ENCODE results near the gene EPHA6. TPM values are rescaled to one million over a fixed set of nuclear protein-coding genes. Genes with fewer than 3 reads are reported as not detected.
"Not testable (repeated sequence)": the region's sequence is repeated elsewhere in the genome, so short reads cannot be mapped to it uniquely, and the experiment has no call there.

The EPHA6 gene
- total RNA-seq, 1 experiment from 2014 or later: 0.61 TPM

- H3K27ac ChIP-seq (ENCODE audit: insufficient read length, low read depth, low read length): no peak overlapping the region
- H2BK20ac ChIP-seq (ENCODE audit: low read depth, low read length, poor library complexity, severe bottlenecking): no peak overlapping the region
- WGBS (ENCODE audit: extremely low coverage, insufficient read length, low lambda C conversion rate): no CpG with 5 or more reads among the region's 2 CpGs
- H3K4ac ChIP-seq (ENCODE audit: low read depth, low read length): no peak overlapping the region
- no peak overlapping the region for H3K56ac ChIP-seq (ENCODE audit: insufficient read length, low read depth, low read length)
- TF ChIP-seq CTCF (conservative IDR thresholded peaks at IDR 0.05): no peak
- H2BK120ac ChIP-seq (ENCODE audit: low read depth, low read length, poor library complexity, severe bottlenecking): no peak overlapping the region
- H4K5ac ChIP-seq (ENCODE audit: insufficient read length, low read depth, low read length): no peak overlapping the region
- Mint-ChIP-seq H3K27me3 (ENCODE audit: low read depth) (no peaks in the 10 kb centered on the region), H3K4me1 (peaks cover under 1 to 1% of the 10 kb centered on the region in 2 experiments; a peak in 2 of 4 replicates), H3K27ac (no peak overlapping the region), H3K9me3 (no peaks in the 10 kb centered on the region), H3K4me3 (no peak overlapping the region), H3K36me3 (ENCODE audit: insufficient read depth in 1 of 3, low read depth in 3 of 3) (no peaks in the 10 kb centered on the region)
- H3K27me3 ChIP-seq (ENCODE audit: insufficient read depth, low read length): no peaks in the 10 kb centered on the region
- no peak overlapping the region for H2AFZ ChIP-seq (ENCODE audit: low read length)
- H2BK15ac ChIP-seq (ENCODE audit: low read depth, low read length): no peak overlapping the region
- H2AK5ac ChIP-seq (ENCODE audit: insufficient read length, low read length): no peak overlapping the region
- no peak overlapping the region for H3K23ac ChIP-seq (ENCODE audit: insufficient read length, low read depth, low read length)
- no peaks in the 10 kb centered on the region for H3K79me2 ChIP-seq (ENCODE audit: insufficient read depth, low read length)
- H4K91ac ChIP-seq (ENCODE audit: insufficient read length, low read depth, low read length): no peak overlapping the region
- H4K20me1 ChIP-seq (ENCODE audit: control insufficient read depth, insufficient read depth, insufficient read length): no peaks in the 10 kb centered on the region
- no peak overlapping the region for H2BK12ac ChIP-seq (ENCODE audit: insufficient read length, low read depth, low read length)
- H3K9me3 ChIP-seq (ENCODE audit: control insufficient read depth, low read depth, low read length): no peaks in the 10 kb centered on the region
- no peaks in the 10 kb centered on the region for H3K79me1 ChIP-seq (ENCODE audit: insufficient read depth, low read depth, low read length, poor library complexity, severe bottlenecking)
- no peak overlapping the region for H3K9ac ChIP-seq (ENCODE audit: extremely low read depth, insufficient read length, low read length)
- no peak overlapping the region for H2BK5ac ChIP-seq (ENCODE audit: insufficient read length, low read length)
- H3K4me2 ChIP-seq (ENCODE audit: insufficient read depth, insufficient read length, low read length): no peak overlapping the region
- no peak overlapping the region for H3K14ac ChIP-seq (ENCODE audit: insufficient read depth, low read length)
- no peak overlapping the region for H3K18ac ChIP-seq (ENCODE audit: insufficient read length, low read depth, low read length)
- no peaks in the 10 kb centered on the region for H3K23me2 ChIP-seq (ENCODE audit: insufficient read length, low read depth, low read length, poor library complexity, severe bottlenecking)
- H3T11ph ChIP-seq (ENCODE audit: low read length): no peak overlapping the region
- no peaks in the 10 kb centered on the region for H3K4me1 ChIP-seq (ENCODE audit: insufficient read depth, low read length)
- DNase-seq: no peak
- H4K8ac ChIP-seq (replicated peaks; ENCODE audit: insufficient read length, low read depth, low read length): no peak overlapping the region
These were observed 716.3 kb downstream of the EPHA6 start for GRCh38 chr3:97530691-97531090.

- Mint-ChIP-seq H3K36me3 (ENCODE audit: insufficient read depth in 1 of 3, low read depth in 3 of 3) (peaks cover 2 to 16% (median 4%) of the 10 kb centered on the region in 3 experiments; a peak in 5 of 7 replicates), H3K9me3 (peaks cover 20 to 25% of the 10 kb centered on the region in 2 experiments)
- H3K56ac ChIP-seq (ENCODE audit: insufficient read length, low read depth, low read length); H2BK5ac ChIP-seq (ENCODE audit: insufficient read length, low read length); H4K5ac ChIP-seq (ENCODE audit: insufficient read length, low read depth, low read length); H4K91ac ChIP-seq (ENCODE audit: insufficient read length, low read depth, low read length); H3K4me1 Mint-ChIP-seq; H2BK120ac ChIP-seq (ENCODE audit: low read depth, low read length, poor library complexity, severe bottlenecking); H3K27me3 ChIP-seq (ENCODE audit: insufficient read depth, low read length); H2BK12ac ChIP-seq (ENCODE audit: insufficient read length, low read depth, low read length); H4K8ac ChIP-seq (replicated peaks; ENCODE audit: insufficient read length, low read depth, low read length); H3K27ac Mint-ChIP-seq; H3K27ac ChIP-seq (ENCODE audit: insufficient read length, low read depth, low read length); H3K79me1 ChIP-seq (ENCODE audit: insufficient read depth, low read depth, low read length, poor library complexity, severe bottlenecking); H3K4me3 Mint-ChIP-seq; H3K4me2 ChIP-seq (ENCODE audit: insufficient read depth, insufficient read length, low read length); H3T11ph ChIP-seq (ENCODE audit: low read length); H3K79me2 ChIP-seq (ENCODE audit: insufficient read depth, low read length); H2AFZ ChIP-seq (ENCODE audit: low read length); H2AK5ac ChIP-seq (ENCODE audit: insufficient read length, low read length); H3K18ac ChIP-seq (ENCODE audit: insufficient read length, low read depth, low read length); H3K14ac ChIP-seq (ENCODE audit: insufficient read depth, low read length); H3K4me1 ChIP-seq (ENCODE audit: insufficient read depth, low read length); H4K20me1 ChIP-seq (ENCODE audit: control insufficient read depth, insufficient read depth, insufficient read length); H3K9ac ChIP-seq (ENCODE audit: extremely low read depth, insufficient read length, low read length); H2BK15ac ChIP-seq (ENCODE audit: low read depth, low read length); H3K23ac ChIP-seq (ENCODE audit: insufficient read length, low read depth, low read length); H3K23me2 ChIP-seq (ENCODE audit: insufficient read length, low read depth, low read length, poor library complexity, severe bottlenecking); H3K9me3 ChIP-seq (ENCODE audit: control insufficient read depth, low read depth, low read length); H2BK20ac ChIP-seq (ENCODE audit: low read depth, low read length, poor library complexity, severe bottlenecking); H3K27me3 Mint-ChIP-seq (ENCODE audit: low read depth); H3K4ac ChIP-seq (ENCODE audit: low read depth, low read length): not testable (repeated sequence)
- DNase-seq: peak; percentile 30
- no CpG with 5 or more reads among the region's 6 CpGs for WGBS (ENCODE audit: extremely low coverage, insufficient read length, low lambda C conversion rate)
These were observed 733.2 kb downstream of the EPHA6 start for GRCh38 chr3:97547573-97547972.
